HG03575 (cell line): ENCODE results near the gene PPP1R14B.

Source experiments
- ATAC-seq: cut with Tn5 transposase; IDR thresholded peaks from one replicate; pipeline ENCODE4 v1.9.1; 2021; ENCODE audit not compliant: unreplicated experiment, insufficient number of reproducible peaks, low FRiP score; ENCODE audit errors: extremely low read depth

Gene PPP1R14B

GRCh38 chr11:64235437-64236161 lies 11.1 kb downstream of the PPP1R14B start:
- no peak for ATAC-seq

- no peak for ATAC-seq
Observed at GRCh38 chr11:64234647-64235379, 11.9 kb downstream of the PPP1R14B start.

GRCh38 chr11:64233913-64234586 lies 12.7 kb downstream of the PPP1R14B start, which contains the start of gene VEGFB:
VEGFB (plus strand) TSS chr11:64234584; CDS start chr11:64234834, 250 bp downstream.
- ATAC-seq = no peak

- no peak for ATAC-seq
Observed at GRCh38 chr11:64232967-64233315, 13.8 kb downstream of the PPP1R14B start.

GRCh38 chr11:64232182-64232966 lies 14.4 kb downstream of the PPP1R14B start:
- no peak for ATAC-seq

GRCh38 chr11:64231546-64231945 lies 15.2 kb downstream of the PPP1R14B start:
- no peak for ATAC-seq

- no peak for ATAC-seq
Observed at GRCh38 chr11:64230985-64231365, 15.8 kb downstream of the PPP1R14B start.

- no peak for ATAC-seq
Observed at GRCh38 chr11:64230171-64230984, 16.4 kb downstream of the PPP1R14B start, which contains the start of gene DNAJC4. DNAJC4 (plus strand) TSS chr11:64230548; CDS start chr11:64230855, 307 bp downstream.

GRCh38 chr11:64229744-64230170 lies 17.0 kb downstream of the PPP1R14B start:
- no peak for ATAC-seq

- ATAC-seq = no peak
Observed at GRCh38 chr11:64229090-64229743, 17.5 kb downstream of the PPP1R14B start.

GRCh38 chr11:64227405-64227956 lies 19.3 kb downstream of the PPP1R14B start:
- no peak for ATAC-seq

- ATAC-seq = no peak
Observed at GRCh38 chr11:64226507-64227051, 20.2 kb downstream of the PPP1R14B start.

GRCh38 chr11:64225608-64226506 lies 20.9 kb downstream of the PPP1R14B start, which contains the start of the genes NUDT22 and TRPT1:
NUDT22 (plus strand) TSS chr11:64226274; CDS start chr11:64226653, 379 bp downstream.
TRPT1 (minus strand) TSS chr11:64226186; CDS start chr11:64225860, 326 bp downstream.
- no peak for ATAC-seq

- no peak for ATAC-seq
Observed at GRCh38 chr11:64224891-64225607, 21.7 kb downstream of the PPP1R14B start.

GRCh38 chr11:64224151-64224890 lies 22.4 kb downstream of the PPP1R14B start:
- ATAC-seq = no peak
